SK-N-SH (cell line): Measurements from ENCODE around the gene ZNF783. TPM values are rescaled to one million over a fixed set of nuclear protein-coding genes. Genes with fewer than 3 reads are reported as not detected.

ENCODE experiments used
- CTCF ChIA-PET: fragments of 300-600, 350-600 bp; formaldehyde crosslinking; extraction: SDS; loops from one replicate; lab custom pipeline; 2021; lab: Yijun Ruan, JAX
- POLR2A ChIA-PET: fragments of 350-600 bp; sonication (Branson Sonifier 250); formaldehyde crosslinking; extraction: SDS; loops from one replicate; lab custom pipeline; 2020; ENCODE audit warnings: antibody characterized with exemption, inconsistent platforms; lab: Yijun Ruan, JAX
- DNase-seq: peaks from one replicate; pipeline ENCODE4 v3.0.0; 2012
- H2AFZ ChIP-seq: fragments of 200-600 bp; sonication (generic); 2 replicates; pipeline ENCODE4 v1.8.1; 2016; ENCODE audit warnings: antibody characterized with exemption, mild to moderate bottlenecking, low read depth
- H3F3A ChIP-seq: fragments of 200-600 bp; sonication (generic); replicated peaks from 2 replicates; pipeline ENCODE3; 2016; ENCODE audit warnings: antibody characterized with exemption, mild to moderate bottlenecking; ENCODE audit not compliant: insufficient read depth
- H3K27ac ChIP-seq, 2 experiments: fragments of 200-500 bp in 1 of 2; fragments of 200-600 bp in 1 of 2; sonication (Bioruptor generic) in 1 of 2; sonication (generic), shearing (Covaris generic) in 1 of 2; 2 replicates each; pipeline versions ENCODE4 v1.5.1 to v1.6.1; 2014 to 2016; ENCODE audit warnings: low read depth in 2 of 2, inconsistent platforms in 1 of 2, low read length in 1 of 2, mild to moderate bottlenecking in 1 of 2, mixed read lengths in 1 of 2
- H3K27me3 ChIP-seq: fragments of 200-600 bp; sonication (generic), shearing (Covaris generic); 2 replicates; pipeline ENCODE4 v1.6.1; 2016; ENCODE audit warnings: mixed run types; ENCODE audit not compliant: insufficient read depth
- H3K36me3 ChIP-seq, 2 experiments: fragments of 200-500 bp in 1 of 2; fragments of 200-600 bp in 1 of 2; sonication (Bioruptor generic) in 1 of 2; sonication (generic) in 1 of 2; replicated peaks in 1 of 2; 2 replicates each; pipeline versions ENCODE3 to v1.5.1; 2014 to 2016; ENCODE audit warnings: low read length in 1 of 2, mild to moderate bottlenecking in 1 of 2; ENCODE audit not compliant: insufficient read depth in 2 of 2, control insufficient read depth in 1 of 2
- H3K4me1 ChIP-seq, 2 experiments: fragments of 200-500 bp in 1 of 2; fragments of 200-600 bp in 1 of 2; sonication (Bioruptor generic) in 1 of 2; sonication (generic), shearing (Covaris generic) in 1 of 2; 2 replicates each; pipeline versions ENCODE4 v1.5.1 to v1.6.1; 2014 to 2016; ENCODE audit warnings: low read depth in 1 of 2, low read length in 1 of 2, mixed run types in 1 of 2; ENCODE audit not compliant: insufficient read depth in 2 of 2, control insufficient read depth in 1 of 2
- H3K4me2 ChIP-seq: fragments of 200-600 bp; sonication (generic), shearing (Covaris generic); 2 replicates; pipeline ENCODE4 v1.6.1; 2017; ENCODE audit warnings: mixed run types
- H3K4me3 ChIP-seq, 2 experiments: fragments of 200-500 bp in 1 of 2; fragments of 200-600 bp in 1 of 2; sonication (Bioruptor generic) in 1 of 2; sonication (generic), shearing (Covaris generic) in 1 of 2; 2 replicates each; pipeline versions ENCODE4 v1.5.1 to v1.8.1; 2014 to 2016; ENCODE audit warnings: low read depth in 2 of 2, inconsistent platforms in 1 of 2, low read length in 1 of 2, mild to moderate bottlenecking in 1 of 2, mixed read lengths in 1 of 2, moderate library complexity in 1 of 2
- H3K79me2 ChIP-seq: fragments of 200-600 bp; sonication (generic); 2 replicates; pipeline ENCODE4 v1.8.1; 2017; ENCODE audit warnings: mild to moderate bottlenecking; ENCODE audit not compliant: insufficient read depth
- H3K9ac ChIP-seq: fragments of 200-600 bp; sonication (generic); 2 replicates; pipeline ENCODE4 v1.6.1; 2017; ENCODE audit warnings: mixed run types
- H3K9me2 ChIP-seq: fragments of 200-600 bp; sonication (generic); 2 replicates; pipeline ENCODE4 v1.6.1; 2017; ENCODE audit warnings: mixed run types
- H3K9me3 ChIP-seq: fragments of 200-600 bp; sonication (generic); 2 replicates; pipeline ENCODE4 v1.6.1; 2017; ENCODE audit warnings: mixed run types, mild to moderate bottlenecking, moderate library complexity
- H4K20me1 ChIP-seq: fragments of 200-600 bp; sonication (generic); 2 replicates; pipeline ENCODE4 v1.6.1; 2017; ENCODE audit warnings: mild to moderate bottlenecking, mixed run types; ENCODE audit not compliant: insufficient read depth
- CHD2 ChIP-seq: fragments of 150-350 bp; IDR thresholded peaks from 2 replicates; pipeline ENCODE4 v1.6.1; 2018; ENCODE audit warnings: low read length; ENCODE audit not compliant: partially characterized antibody
- EP300 ChIP-seq, 2 experiments: IDR thresholded peaks; 2 replicates each; pipeline versions ENCODE4 v1.4.0 to v1.6.1; 2012; ENCODE audit warnings: borderline replicate concordance in 1 of 2, low read depth in 1 of 2, low read length in 1 of 2
- EZH2phosphoT487 ChIP-seq: fragments of 200-600 bp; sonication (generic); IDR thresholded peaks from 2 replicates; pipeline ENCODE4 v1.6.1; 2017; ENCODE audit warnings: low read depth, mixed run types, mild to moderate bottlenecking, antibody characterized with exemption, moderate library complexity, borderline replicate concordance
- FOXJ3 ChIP-seq: sonication (generic); formaldehyde crosslinking; IDR thresholded peaks from 2 replicates; pipeline ENCODE4 v1.5.1; 2020; ENCODE audit warnings: mild to moderate bottlenecking, missing genetic modification reagents
- FOXM1 ChIP-seq: IDR thresholded peaks from 2 replicates; pipeline ENCODE4 v1.4.0; 2012; ENCODE audit warnings: low read depth, mild to moderate bottlenecking
- GABPA ChIP-seq: IDR thresholded peaks from 2 replicates; pipeline ENCODE4 v1.4.0; 2012; ENCODE audit warnings: low read depth, mild to moderate bottlenecking
- IRF3 ChIP-seq: fragments of 150-350 bp; IDR thresholded peaks from 2 replicates; pipeline ENCODE4 v1.6.1; 2016; ENCODE audit warnings: mild to moderate bottlenecking, low read depth, low read length
- MEF2A ChIP-seq: IDR thresholded peaks from 2 replicates; pipeline ENCODE4 v1.4.0; 2012; ENCODE audit warnings: low read depth, borderline replicate concordance
- RAD21 ChIP-seq: IDR thresholded peaks from 2 replicates; pipeline ENCODE4 v1.6.1; 2012; ENCODE audit warnings: mild to moderate bottlenecking, low read length
- RCOR1 ChIP-seq: fragments of 150-350 bp; IDR thresholded peaks from 2 replicates; pipeline ENCODE4 v1.6.1; 2017; ENCODE audit warnings: antibody characterized with exemption, low read length
- RXRA ChIP-seq: IDR thresholded peaks from 2 replicates; pipeline ENCODE4 v1.4.0; 2012; ENCODE audit warnings: low read depth, mild to moderate bottlenecking, borderline replicate concordance
- TCF12 ChIP-seq: IDR thresholded peaks from 2 replicates; pipeline ENCODE4 v1.4.0; 2012
- USF2 ChIP-seq: fragments of 150-350 bp; IDR thresholded peaks from 2 replicates; pipeline ENCODE4 v1.6.1; 2017; ENCODE audit warnings: antibody characterized with exemption, low read length, low read depth, borderline replicate concordance
- YY1 ChIP-seq: IDR thresholded peaks from 2 replicates; pipeline ENCODE4 v1.4.0; 2012; ENCODE audit warnings: low read depth, mild to moderate bottlenecking
- WGBS: methylation state at CpG from one replicate; pipeline ENCODE4 v1.1.6; 2017; ENCODE audit warnings: low lambda C conversion rate; 5-methylcytosine and 5-hydroxymethylcytosine counted together
- polyA plus RNA-seq, 3 experiments: library from polyadenylated mRNA; depleted of rRNA; stranded (reverse); fragments of >200 nt; gene quantifications; 2 replicates each; pipeline ENCODE4 v1.2.3, GENCODE V29; 2012
- TF ChIP-seq, protein P1 (sequence below): IDR thresholded peaks from 2 replicates; pipeline ENCODE4 v1.4.0; 2012; ENCODE audit warnings: low read depth
- TF ChIP-seq, protein P2 (sequence below): IDR thresholded peaks from 2 replicates; pipeline ENCODE4; 2012
- TF ChIP-seq, protein P3 (sequence below): IDR thresholded peaks from 2 replicates; pipeline ENCODE4 v1.4.0; 2012; ENCODE audit warnings: low read depth, borderline replicate concordance

Gene ZNF783
- polyA plus RNA-seq, 1 of the 3 experiments (the other 2 are of a cell fraction), result 12.5 TPM

DNA sequence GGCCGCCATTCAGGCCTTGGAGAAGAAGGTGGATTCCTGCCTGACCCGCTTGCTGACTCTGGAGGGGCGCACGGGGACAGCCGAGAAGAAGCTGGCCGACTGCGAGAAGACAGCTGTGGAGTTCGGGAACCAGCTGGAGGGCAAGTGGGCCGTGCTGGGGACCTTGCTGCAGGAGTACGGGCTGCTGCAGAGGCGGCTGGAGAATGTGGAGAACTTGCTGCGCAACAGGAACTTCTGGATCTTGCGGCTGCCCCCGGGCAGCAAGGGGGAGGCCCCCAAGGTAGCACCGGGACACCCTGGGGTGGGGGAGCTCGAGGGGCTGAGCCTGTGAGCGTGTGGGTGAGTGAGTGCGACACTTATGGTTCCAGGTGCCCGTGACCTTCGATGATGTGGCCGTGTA lies 4.5 kb downstream of the ZNF783 start:
- CTCF ChIA-PET, result interaction anchor here (0.6 to 2.1 kb wide), 2 partner anchors 9 to 279 kb away, joined by 3 to 7 read pairs; no protein-coding TSS in a partner anchor
- H3K36me3 ChIP-seq, result peaks cover 8 to 25% of the 10 kb centered on the region in 2 experiments
- POLR2A ChIA-PET, result interaction anchor here (0.6 kb wide), 1 partner anchor 71 kb away, joined by 3 read pairs; no protein-coding TSS in a partner anchor
- no peaks in the 10 kb centered on the region for H3K9me2 ChIP-seq
- peaks cover 8% of the 10 kb centered on the region for H3F3A ChIP-seq
- no peak overlapping the region for H2AFZ ChIP-seq
- no peak overlapping the region for H3K4me2 ChIP-seq
- no peak overlapping the region for H3K4me3 ChIP-seq
- WGBS, result 88% methylated on average over 20 of the region's 21 CpGs
- H3K4me1 ChIP-seq, result peaks cover 0 to 9% of the 10 kb centered on the region in 2 experiments; a peak in 2 of 4 replicates
- H3K9ac ChIP-seq, result no peak overlapping the region
- H3K9me3 ChIP-seq, result no peaks in the 10 kb centered on the region
- no peaks in the 10 kb centered on the region for H3K27me3 ChIP-seq
- H3K79me2 ChIP-seq, result peaks cover 16% of the 10 kb centered on the region; the same call in 1 of the 2 replicates
- DNase-seq, result no peak
- TF ChIP-seq CHD2 (no peak), MEF2A (no peak), GABPA (no peak), FOXM1 (no peak), RCOR1 (no peak), RXRA (no peak), RAD21 (no peak), TCF12 (no peak), IRF3 (no peak), EZH2phosphoT487 (no peak), YY1 (no peak), USF2 (no peak), FOXJ3 (CRISPR knock-in tag) (no peak), EP300 (IDR thresholded peaks at IDR 0.05; ENCODE audit: borderline replicate concordance in 1 of 2, low read depth in 1 of 2, low read length in 1 of 2) (no peak)
- TF ChIP-seq, protein P1, sequence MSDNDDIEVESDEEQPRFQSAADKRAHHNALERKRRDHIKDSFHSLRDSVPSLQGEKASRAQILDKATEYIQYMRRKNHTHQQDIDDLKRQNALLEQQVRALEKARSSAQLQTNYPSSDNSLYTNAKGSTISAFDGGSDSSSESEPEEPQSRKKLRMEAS, result no peak
- TF ChIP-seq, protein P2, sequence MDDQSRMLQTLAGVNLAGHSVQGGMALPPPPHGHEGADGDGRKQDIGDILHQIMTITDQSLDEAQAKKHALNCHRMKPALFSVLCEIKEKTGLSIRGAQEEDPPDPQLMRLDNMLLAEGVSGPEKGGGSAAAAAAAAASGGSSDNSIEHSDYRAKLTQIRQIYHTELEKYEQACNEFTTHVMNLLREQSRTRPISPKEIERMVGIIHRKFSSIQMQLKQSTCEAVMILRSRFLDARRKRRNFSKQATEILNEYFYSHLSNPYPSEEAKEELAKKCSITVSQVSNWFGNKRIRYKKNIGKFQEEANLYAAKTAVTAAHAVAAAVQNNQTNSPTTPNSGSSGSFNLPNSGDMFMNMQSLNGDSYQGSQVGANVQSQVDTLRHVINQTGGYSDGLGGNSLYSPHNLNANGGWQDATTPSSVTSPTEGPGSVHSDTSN, result no peak
- TF ChIP-seq, protein P3, sequence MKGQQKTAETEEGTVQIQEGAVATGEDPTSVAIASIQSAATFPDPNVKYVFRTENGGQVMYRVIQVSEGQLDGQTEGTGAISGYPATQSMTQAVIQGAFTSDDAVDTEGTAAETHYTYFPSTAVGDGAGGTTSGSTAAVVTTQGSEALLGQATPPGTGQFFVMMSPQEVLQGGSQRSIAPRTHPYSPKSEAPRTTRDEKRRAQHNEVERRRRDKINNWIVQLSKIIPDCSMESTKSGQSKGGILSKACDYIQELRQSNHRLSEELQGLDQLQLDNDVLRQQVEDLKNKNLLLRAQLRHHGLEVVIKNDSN, result no peak
- TF ChIP-seq, all 33 proteins: peak for 0
- Histone ChIP-seq H3K27ac (no peak overlapping the region), H4K20me1 (no peaks in the 10 kb centered on the region)
